Activated T-helper 9 cell treated with anti-CD3 and anti-CD28 coated beads, Interleukin-2, amount 50 U/mL, for 16 hours (primary cell): ENCODE results near the gene CDC42EP4.

Source experiments
- DNase-seq: peaks from one replicate; pipeline ENCODE4 v3.0.0-alpha.2; 2020; ENCODE audit warnings: low read depth

CDC42EP4 gene, protein sequence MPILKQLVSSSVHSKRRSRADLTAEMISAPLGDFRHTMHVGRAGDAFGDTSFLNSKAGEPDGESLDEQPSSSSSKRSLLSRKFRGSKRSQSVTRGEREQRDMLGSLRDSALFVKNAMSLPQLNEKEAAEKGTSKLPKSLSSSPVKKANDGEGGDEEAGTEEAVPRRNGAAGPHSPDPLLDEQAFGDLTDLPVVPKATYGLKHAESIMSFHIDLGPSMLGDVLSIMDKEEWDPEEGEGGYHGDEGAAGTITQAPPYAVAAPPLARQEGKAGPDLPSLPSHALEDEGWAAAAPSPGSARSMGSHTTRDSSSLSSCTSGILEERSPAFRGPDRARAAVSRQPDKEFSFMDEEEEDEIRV

DNA sequence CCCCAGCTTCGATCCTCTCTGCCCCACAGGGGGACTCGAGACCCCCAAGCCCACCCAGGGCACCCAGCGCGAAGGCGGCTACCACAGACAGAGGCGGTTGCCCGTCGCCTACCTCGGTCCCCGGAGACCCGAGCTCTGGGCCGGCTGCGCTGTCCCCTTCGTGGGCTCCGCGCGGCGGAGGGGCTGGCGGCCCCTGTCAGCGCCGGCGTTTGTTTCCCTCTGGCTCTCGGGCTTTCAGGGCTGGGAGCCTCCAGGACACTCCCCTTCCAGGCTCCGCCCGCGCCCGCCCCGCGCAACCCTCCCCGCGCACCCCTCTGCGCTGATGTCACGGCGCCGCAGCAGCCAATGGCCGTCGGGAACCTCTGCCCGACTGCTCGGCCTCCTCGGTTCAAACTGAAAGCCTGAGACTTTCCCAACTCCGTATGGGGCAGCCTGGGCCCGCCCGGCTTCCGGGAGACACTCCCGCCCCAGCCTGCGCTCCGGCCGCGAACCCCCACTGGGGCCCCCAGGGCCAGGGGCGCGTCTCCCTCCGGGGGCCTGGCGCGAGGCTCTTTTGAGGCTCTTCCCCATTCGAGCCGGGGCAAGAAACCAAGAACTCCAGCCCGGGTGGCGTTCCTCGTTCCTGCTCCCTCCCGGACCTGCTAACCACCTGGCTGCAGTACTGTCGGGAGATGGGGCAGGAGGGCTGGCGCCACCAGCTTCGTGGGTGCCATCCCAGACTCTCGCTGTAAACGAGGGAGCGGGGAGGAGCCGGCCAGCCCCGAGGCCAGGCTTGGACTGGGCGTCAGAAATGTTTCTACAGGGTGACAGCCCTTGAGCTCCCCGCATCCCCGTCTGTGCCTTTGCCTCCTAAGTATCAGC, at the start of gene CDC42EP4:
TSS of gene CDC42EP4 (minus strand) at position 221 of the 861 bp plus-strand sequence. CDS start 25,501 bp downstream, outside the sequence.
- DNase-seq, result peak; percentile 79

DNA sequence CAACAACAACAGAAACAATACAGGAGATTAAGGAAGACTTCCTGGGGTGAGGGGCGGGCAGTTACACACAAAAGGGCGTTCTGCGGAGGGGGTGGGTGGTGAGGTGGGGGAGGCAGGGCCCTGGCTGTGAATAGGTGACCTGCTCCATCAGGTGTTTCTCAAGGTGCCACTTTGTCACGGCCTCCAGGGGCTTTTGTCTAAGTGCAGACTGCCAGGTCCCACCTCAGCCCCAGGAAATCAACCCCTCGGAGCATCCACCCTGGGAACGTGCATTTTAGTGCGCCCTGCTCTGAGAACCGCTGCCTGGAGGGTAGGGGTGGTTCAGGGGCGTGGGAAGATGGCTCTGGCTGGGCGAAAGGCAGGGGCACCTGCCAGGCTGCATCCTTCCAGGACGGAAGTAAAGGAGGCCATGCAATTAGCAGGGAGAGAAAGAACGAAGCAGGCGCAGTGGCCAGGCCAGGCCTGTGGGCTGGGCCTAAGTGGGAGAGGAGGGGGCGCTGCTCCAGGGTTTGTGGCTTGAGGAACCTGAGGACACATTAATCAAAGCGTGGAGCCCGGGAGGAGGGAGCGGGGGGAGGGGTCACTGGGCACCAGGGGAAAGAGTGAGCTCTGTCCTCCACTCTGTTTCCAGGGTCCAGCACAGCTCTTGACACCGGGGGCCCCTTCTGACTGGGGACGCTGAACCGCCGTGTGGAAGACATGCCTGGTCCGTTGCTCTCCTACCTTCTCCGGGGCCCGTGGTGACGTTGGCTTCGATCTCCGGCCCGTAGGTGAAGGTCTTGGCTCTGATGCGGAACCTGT, 49.4 kb upstream of the CDC42EP4 start:
- DNase-seq, result no peak

DNA sequence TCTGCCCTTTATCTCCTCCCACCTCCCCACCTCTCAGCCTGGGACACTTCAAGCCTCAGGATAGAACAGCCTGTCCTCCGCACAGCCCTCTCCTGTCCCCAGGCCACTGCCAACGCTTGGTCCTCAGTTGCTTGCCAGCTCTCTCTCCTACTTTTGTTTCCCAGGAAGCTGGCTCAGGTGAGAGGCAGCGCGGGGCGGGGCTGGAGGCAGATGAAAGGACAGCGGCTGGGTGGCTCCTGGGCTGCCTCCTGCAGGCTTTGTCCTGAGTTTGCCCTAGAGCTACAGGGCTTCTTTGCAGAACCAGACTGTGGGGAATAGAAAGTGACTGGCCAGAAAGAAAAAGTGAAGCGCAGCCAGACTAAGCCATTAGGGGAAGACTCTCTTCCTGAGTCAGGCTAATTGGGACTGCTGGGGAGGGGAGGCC, 48.2 kb upstream of the CDC42EP4 start:
- no peak for DNase-seq

DNA sequence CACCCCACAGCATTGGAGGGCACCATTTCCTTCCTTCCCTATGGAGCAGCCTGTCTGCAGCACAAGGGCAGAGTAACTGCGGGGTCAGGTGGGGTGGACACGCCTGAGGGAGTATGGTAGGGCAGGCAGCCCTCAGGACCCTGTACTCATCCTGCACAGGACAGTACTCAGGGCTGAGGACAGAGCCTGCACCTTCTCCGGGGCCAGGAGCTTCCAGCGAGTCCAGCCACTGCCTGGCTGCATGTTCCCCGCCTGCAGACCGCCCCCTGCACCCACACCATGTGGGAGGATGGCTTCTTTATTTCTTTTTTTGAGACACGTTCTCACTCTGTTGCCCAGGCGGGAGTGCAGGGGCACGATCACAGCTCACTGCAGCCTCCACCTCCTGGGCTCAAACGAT, 47.6 kb upstream of the CDC42EP4 start:
- no peak for DNase-seq

DNA sequence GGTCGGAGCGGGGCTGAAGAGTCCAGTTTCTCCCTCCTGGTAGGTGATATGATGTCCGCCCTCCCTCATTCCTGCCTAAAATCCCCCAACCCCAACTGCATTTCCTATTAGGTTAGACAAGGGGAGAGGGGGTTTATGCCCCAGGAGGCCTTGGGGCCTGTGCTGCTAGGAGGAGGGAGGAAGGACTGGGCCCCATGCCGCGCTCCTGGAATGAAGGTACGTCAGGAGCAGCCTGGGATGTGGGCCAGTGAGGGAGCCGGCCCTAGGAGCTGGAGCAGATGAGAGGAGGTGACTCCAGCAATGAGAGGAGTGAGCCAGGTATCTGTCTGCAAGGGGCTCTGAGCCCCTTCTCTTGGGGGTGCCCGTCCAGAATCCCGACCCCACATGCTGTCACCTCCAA, 46.9 kb upstream of the CDC42EP4 start:
- no peak for DNase-seq

DNA sequence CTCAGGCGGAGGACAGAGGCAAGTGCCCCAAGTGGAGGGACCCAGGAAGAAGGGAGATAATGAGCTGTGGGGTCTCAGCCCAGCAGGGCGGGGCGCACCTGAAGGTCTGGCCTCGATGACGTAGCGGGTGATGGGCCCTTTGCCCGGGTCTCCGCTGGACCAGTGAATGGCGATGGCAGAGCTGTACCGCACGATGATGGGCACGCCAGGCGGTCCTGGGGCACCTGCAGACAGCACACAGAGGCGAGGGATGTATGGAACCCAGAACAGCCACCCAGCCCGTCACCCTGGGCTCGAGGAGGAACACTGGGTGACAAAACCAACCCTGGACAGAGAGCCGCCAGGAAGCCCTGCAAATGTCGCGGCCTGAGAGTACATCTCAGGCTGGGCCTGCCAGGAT, 46.2 kb upstream of the CDC42EP4 start:
- no peak for DNase-seq

- DNase-seq, result no peak
Measured at GRCh38 chr17:73357318-73357717, 45.5 kb upstream of the CDC42EP4 start.

GRCh38 chr17:73356561-73357170, 44.9 kb upstream of the CDC42EP4 start:
- DNase-seq, result no peak

DNA sequence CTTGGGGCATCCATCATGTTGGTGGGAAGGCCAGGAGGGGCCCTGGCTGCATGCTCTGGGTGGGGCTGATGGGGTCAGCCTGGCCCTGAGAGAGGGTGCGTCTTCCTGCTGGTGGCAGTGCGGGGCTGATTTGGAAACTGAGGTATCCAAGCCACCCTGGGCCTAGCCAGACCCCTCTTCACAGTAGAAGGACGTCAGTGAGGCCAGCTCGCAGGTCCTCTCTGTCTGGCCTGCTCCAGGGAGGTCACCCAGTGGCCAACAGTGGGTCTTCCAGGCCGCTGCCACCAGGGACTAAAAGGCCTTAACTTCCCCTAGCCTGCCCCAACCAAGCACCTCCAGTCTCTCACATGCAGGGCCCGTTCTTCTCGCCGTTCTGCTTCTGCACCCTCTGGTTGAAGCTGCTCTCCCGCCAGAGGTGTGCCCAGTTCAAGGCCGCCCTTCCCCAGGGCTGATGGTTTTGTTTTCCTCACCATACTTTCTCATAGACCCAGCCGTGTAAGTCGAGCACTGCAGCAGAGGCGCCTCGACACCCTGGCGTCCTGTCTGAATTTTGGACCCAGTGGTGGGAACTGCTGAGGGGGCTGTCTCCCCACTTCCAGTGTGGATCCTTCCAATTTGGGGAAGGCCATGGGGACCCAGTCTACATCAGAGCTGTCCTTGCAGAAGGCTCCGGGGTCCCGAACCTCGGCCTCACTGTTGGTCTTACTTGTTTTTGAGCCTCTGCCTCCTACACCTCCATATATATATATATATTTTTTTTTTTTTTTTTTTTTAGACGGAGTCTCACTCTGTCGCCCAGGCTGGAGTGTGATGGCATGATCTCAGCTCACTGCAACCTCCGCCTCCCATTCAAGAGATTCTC, 42.9 kb upstream of the CDC42EP4 start:
- DNase-seq, result no peak

DNA sequence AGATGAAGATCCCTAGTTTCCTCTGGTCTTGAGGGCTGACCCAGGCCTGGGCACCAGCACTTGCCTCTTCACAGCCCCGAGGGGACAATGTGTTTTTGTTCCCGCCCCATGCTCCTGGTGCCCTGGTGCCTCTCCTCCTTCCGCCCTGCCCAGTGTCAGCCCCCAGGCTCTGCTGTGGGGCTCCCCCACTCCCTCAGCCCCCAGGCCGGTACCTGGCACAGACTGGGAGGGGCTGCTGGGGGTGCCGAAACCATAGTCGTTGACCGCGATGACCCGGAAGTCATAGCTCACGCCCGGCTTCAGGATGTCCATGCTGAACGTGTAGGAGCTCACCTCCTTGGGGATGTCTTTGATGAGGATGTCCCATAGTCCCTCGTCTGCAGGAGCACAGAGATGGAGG, 40.5 kb upstream of the CDC42EP4 start:
- no peak for DNase-seq

- DNase-seq, result no peak
Measured at GRCh38 chr17:73351764-73352163, 40.0 kb upstream of the CDC42EP4 start.

GRCh38 chr17:73350864-73351263, 39.1 kb upstream of the CDC42EP4 start:
- no peak for DNase-seq

GRCh38 chr17:73349647-73350046, 37.8 kb upstream of the CDC42EP4 start:
- no peak for DNase-seq

DNA sequence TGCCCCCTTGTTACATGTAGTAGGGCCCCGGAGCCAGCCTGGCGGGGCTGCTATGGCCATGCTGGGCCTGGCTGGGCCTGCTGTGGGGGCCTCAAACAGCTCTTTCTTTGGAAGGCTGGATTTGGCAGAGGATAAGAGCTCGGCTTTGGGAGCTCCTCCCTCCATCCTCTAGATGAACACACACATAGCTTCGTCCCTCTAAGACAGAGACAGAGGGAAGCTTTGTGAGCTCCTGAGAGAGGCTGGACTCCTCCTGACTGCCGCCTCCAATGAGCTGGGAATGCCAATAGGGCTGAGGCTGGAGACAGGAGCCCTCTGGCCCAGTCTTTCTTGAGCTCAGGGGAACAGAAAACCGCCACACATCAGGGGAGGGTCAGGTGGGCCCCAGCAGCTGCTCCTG, 37.3 kb upstream of the CDC42EP4 start:
- no peak for DNase-seq

GRCh38 chr17:73348829-73349095, 37.0 kb upstream of the CDC42EP4 start:
- DNase-seq, result no peak

DNA sequence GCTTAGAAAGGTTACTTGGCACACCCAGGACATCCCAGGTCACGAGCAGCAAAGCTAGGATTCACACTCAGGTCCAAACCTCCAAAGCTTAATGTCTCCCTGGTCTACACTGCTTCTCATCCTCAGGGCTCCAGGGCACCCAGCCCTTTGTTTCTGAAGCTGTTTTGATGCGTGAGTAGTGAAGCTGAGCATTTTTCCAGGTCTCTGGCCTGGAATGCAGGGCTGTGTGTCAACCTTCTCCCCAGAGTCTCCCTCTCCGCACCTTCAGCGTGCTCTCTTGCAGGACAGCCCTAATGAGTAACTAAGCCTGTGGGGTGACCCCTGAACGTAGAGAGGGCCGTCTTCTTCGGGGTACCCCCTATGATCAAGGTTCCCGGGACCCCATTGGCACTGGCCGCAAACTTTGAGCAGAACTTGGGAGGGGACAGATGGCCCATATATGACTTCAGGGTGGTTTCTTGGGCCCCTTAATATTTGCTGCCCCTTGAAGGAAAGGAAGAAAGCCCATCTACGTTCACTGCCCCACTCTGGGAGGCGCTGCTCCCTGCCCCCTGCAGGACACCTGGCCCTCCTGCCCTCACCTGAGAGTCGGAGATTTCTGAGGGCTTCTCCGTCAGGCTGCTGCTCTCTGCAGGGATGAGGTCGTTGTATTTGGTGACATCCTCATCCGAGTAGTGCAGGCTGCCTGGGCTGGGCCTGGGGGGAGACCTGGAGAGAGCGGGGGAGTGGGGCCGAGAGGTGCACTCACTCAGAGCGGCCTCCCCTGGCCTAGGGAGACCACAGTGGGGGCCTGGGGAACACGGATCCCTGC, 36.4 kb upstream of the CDC42EP4 start:
- no peak for DNase-seq

GRCh38 chr17:73347351-73347750, 35.5 kb upstream of the CDC42EP4 start:
- no peak for DNase-seq

- DNase-seq, result no peak
Measured at GRCh38 chr17:73346501-73347162, 34.8 kb upstream of the CDC42EP4 start.

GRCh38 chr17:73343739-73344454, 32.1 kb upstream of the CDC42EP4 start:
- DNase-seq, result no peak
